Measurements from ENCODE around the gene CRHR1. TPM values are rescaled to one million over a fixed set of nuclear protein-coding genes. Genes with fewer than 3 reads are reported as not detected.

CRHR1 gene
- total and polyA plus RNA-seq, 10 donors: 0.22 TPM; not detected in 9

DNA sequence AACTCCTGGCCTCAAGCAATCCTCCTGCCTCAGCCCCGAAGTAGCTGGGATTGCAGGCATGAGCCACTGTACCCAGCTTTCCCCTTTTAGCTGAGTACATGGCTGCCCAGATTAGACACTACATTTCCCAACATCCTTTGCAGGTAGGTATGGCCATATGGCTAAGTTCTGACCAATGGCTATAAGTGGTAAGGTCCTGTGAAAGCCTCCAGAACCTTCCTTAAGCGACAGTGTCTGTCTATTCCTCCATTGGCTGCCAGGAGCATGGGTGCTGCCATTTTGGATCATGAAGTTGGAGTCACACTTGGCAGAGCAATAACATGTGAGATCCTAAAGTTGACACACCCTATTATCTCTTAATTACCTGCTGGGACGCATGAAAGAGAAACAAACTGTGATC is 24.4 kb upstream of the CRHR1 start:
- H3K36me3 ChIP-seq: no peaks in the 10 kb centered on the region
- no peak for TF ChIP-seq POLR2A (IDR thresholded peaks at IDR 0.05)
- TF ChIP-seq CTCF (IDR thresholded peaks at IDR 0.05 in 8 of 11, conservative IDR thresholded peaks at IDR 0.05 in 3 of 11): no peak
- no peak for TF ChIP-seq POLR2AphosphoS5 (IDR thresholded peaks at IDR 0.05)

GRCh38 chr17:45761957-45762565 is 22.1 kb upstream of the CRHR1 start:
- TF ChIP-seq POLR2AphosphoS5 (IDR thresholded peaks at IDR 0.05) (no peak), POLR2A (IDR thresholded peaks at IDR 0.05) (no peak), CTCF (IDR thresholded peaks at IDR 0.05 in 8 of 11, conservative IDR thresholded peaks at IDR 0.05 in 3 of 11) (no peak)
- Histone ChIP-seq H3K36me3 (no peaks in the 10 kb centered on the region), H3K27ac (no peak overlapping the region), H3K27me3 (replicated peaks in 1 of 7) (peaks cover 0 to 49% (median 0%) of the 10 kb centered on the region in 7 donors), H3K4me1 (no peaks in the 10 kb centered on the region), H3K4me3 (no peak overlapping the region), H3K9me3 (no peaks in the 10 kb centered on the region)
- intact Hi-C loops (cut with DNase I; ENCODE audit: low total_unique reads): no loop called here
- 61 to 75% (median 67%) methylated on average over 4 of the region's 4 CpGs for WGBS, 5 donors
- peak; percentile 11 for DNase-seq

More for the DNA sequence above, 24.4 kb upstream of the CRHR1 start:
- intact Hi-C loops (cut with DNase I; ENCODE audit: low total_unique reads): no loop called here
- 77 to 88% (median 82%) methylated on average over 3 of the region's 3 CpGs for WGBS, 5 donors
- Histone ChIP-seq H3K27ac (no peak overlapping the region), H3K27me3 (replicated peaks in 1 of 7) (peaks cover 0 to 51% (median 4%) of the 10 kb centered on the region in 7 donors), H3K4me3 (no peak overlapping the region), H3K9me3 (no peaks in the 10 kb centered on the region), H3K4me1 (no peaks in the 10 kb centered on the region)
- DNase-seq: peak; percentile 3

GRCh38 chr17:45763182-45763581 is 20.9 kb upstream of the CRHR1 start:
- no peaks in the 10 kb centered on the region for H3K9me3 ChIP-seq
- no peak overlapping the region for H3K4me3 ChIP-seq
- H3K27ac ChIP-seq: no peak overlapping the region
- intact Hi-C loops (cut with DNase I; ENCODE audit: low total_unique reads): no loop called here
- no peaks in the 10 kb centered on the region for H3K4me1 ChIP-seq
- H3K27me3 ChIP-seq (replicated peaks in 1 of 7): peaks cover 0 to 59% (median 4%) of the 10 kb centered on the region in 7 donors
- DNase-seq: no peak
- TF ChIP-seq CTCF (IDR thresholded peaks at IDR 0.05 in 8 of 11, conservative IDR thresholded peaks at IDR 0.05 in 3 of 11) (no peak), POLR2AphosphoS5 (IDR thresholded peaks at IDR 0.05) (no peak), POLR2A (IDR thresholded peaks at IDR 0.05) (no peak)
- H3K36me3 ChIP-seq: no peaks in the 10 kb centered on the region
- 52 to 71% (median 59%) methylated on average over 7 of the region's 7 CpGs for WGBS, 5 donors

DNA sequence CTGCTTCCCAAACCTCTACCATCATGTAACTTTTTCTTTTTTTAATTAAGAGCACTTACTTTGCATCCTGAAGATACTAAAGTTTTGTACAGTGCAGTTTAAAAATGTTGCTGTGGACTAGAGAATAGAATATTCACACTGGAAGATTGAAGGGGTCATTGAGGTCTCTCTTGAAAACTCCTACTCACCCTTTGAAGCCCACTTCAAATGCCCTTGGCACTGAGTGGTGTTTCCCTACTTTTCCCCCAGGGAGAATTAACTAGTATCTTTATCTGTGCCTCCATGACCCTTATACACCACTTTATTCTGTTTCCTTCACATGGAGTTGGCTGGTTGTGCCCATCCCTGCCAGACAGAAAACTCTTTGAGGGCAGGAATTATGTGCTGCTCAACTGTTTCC is 19.6 kb upstream of the CRHR1 start:
- TF ChIP-seq CTCF (IDR thresholded peaks at IDR 0.05 in 8 of 11, conservative IDR thresholded peaks at IDR 0.05 in 3 of 11) (no peak), POLR2A (IDR thresholded peaks at IDR 0.05) (no peak), POLR2AphosphoS5 (IDR thresholded peaks at IDR 0.05) (no peak)
- H3K4me3 ChIP-seq: no peak overlapping the region
- no peak for DNase-seq
- no peaks in the 10 kb centered on the region for H3K36me3 ChIP-seq
- intact Hi-C loops (cut with DNase I; ENCODE audit: low total_unique reads): no loop called here
- H3K27ac ChIP-seq: no peak overlapping the region
- no peaks in the 10 kb centered on the region for H3K4me1 ChIP-seq
- H3K9me3 ChIP-seq: no peaks in the 10 kb centered on the region
- peaks cover 0 to 72% (median 4%) of the 10 kb centered on the region in 7 donors for H3K27me3 ChIP-seq (replicated peaks in 1 of 7)

Measured in spleen (tissue), 11 donors.